GM20000 (cell line): ENCODE results near the gene ITPR3.
"Not testable (repeated sequence)": the region's sequence is repeated elsewhere in the genome, so short reads cannot be mapped to it uniquely, and the experiment has no call there.

ENCODE experiments used
- DNase-seq: peaks from one replicate; pipeline ENCODE4 v3.0.0; 2012; ENCODE audit warnings: low spot score
- TF ChIP-seq, protein P1 (sequence below): IDR thresholded peaks from 2 replicates; pipeline ENCODE4 v1.5.1; 2012; ENCODE audit warnings: mild to moderate bottlenecking, control low read depth; ENCODE audit errors: extremely low read depth, missing control alignments

ITPR3 gene

DNA sequence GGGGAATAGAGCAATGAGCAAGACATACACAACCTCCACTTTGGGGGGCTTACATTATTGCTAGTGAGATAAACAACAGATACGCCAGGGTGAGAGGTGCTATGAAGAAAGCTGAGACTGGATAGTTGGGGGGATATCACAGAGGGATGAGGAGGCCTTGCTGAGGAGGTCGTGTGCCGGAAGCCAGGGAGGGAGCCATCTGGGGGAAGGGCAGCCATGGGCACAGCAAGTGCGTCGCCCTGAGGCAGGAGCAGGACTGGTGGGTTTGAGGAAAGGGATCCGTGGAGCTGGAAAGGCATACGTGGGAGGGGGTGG lies 28.9 kb upstream of the ITPR3 start:
- TF ChIP-seq, protein P1, sequence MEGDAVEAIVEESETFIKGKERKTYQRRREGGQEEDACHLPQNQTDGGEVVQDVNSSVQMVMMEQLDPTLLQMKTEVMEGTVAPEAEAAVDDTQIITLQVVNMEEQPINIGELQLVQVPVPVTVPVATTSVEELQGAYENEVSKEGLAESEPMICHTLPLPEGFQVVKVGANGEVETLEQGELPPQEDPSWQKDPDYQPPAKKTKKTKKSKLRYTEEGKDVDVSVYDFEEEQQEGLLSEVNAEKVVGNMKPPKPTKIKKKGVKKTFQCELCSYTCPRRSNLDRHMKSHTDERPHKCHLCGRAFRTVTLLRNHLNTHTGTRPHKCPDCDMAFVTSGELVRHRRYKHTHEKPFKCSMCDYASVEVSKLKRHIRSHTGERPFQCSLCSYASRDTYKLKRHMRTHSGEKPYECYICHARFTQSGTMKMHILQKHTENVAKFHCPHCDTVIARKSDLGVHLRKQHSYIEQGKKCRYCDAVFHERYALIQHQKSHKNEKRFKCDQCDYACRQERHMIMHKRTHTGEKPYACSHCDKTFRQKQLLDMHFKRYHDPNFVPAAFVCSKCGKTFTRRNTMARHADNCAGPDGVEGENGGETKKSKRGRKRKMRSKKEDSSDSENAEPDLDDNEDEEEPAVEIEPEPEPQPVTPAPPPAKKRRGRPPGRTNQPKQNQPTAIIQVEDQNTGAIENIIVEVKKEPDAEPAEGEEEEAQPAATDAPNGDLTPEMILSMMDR, result no peak

GRCh38 chr6:33592595-33593413 lies 28.3 kb upstream of the ITPR3 start:
- DNase-seq, result peak; percentile 58
- TF ChIP-seq, protein P1, result no peak

More for the DNA sequence above, 28.9 kb upstream of the ITPR3 start:
- DNase-seq, result no peak

GRCh38 chr6:33593414-33593727 lies 27.8 kb upstream of the ITPR3 start:
- TF ChIP-seq, protein P1, result no peak
- DNase-seq, result no peak

DNA sequence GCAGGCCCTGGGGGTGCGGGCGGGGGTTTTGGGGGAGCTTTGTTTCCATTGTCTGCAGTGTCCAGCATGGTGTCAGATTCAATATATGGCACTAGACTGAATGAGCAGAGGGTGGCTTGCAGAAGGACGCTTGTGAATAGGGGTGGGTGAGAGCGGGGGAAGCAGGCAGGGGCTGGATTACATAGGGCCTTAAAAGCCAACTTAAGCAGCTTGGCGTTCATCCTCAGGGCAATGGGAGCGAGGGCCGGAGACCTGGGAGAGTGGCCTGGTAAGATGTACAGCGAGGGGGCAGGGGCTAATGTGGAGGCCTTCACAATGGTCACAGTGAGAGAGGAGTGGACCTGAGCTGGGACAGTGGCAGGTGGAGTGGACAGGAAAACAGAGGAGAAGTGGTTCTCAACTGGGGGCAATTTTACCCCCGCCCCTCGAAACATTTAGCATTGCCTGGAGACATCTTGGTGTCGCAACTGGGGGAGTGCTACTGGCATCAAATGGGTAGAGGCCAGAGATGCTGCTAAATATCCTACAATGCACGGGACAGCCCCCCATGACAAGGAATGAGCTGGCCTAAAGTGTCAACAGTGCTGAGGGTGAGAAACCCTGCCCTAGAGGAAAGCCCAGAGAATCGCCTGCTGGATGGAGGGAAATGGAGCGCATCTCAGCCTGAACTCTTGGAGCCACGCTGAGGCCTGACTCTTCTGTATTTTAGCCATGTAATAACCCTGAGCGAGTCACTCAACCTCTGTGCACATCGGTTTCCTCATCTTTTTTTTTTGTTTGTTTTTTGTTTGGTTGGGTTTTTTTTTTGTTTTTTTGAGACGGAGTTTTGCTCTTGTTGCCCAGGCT lies 25.9 kb upstream of the ITPR3 start:
- TF ChIP-seq, protein P1, result no peak
- DNase-seq, result no peak

DNA sequence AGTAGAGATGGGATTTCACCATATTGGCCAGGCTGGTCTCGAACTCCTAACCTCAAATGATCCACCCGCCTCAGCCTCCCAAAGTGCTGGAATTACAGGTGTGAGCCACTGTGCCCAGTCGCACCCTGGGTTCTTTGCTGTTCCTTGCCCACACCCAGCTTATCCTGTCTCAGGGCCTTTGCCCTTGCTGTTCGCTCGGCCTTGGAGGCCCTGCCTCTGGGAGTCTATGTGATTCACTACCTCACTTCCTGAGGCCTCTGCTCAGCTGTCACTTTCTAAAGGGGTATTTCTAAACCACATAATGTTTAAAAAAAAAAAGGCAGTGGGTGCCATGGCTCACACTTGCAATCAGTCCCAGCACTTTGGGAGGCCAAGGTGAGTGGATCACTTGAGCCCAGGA lies 24.2 kb upstream of the ITPR3 start:
- not testable (repeated sequence) for DNase-seq

DNA sequence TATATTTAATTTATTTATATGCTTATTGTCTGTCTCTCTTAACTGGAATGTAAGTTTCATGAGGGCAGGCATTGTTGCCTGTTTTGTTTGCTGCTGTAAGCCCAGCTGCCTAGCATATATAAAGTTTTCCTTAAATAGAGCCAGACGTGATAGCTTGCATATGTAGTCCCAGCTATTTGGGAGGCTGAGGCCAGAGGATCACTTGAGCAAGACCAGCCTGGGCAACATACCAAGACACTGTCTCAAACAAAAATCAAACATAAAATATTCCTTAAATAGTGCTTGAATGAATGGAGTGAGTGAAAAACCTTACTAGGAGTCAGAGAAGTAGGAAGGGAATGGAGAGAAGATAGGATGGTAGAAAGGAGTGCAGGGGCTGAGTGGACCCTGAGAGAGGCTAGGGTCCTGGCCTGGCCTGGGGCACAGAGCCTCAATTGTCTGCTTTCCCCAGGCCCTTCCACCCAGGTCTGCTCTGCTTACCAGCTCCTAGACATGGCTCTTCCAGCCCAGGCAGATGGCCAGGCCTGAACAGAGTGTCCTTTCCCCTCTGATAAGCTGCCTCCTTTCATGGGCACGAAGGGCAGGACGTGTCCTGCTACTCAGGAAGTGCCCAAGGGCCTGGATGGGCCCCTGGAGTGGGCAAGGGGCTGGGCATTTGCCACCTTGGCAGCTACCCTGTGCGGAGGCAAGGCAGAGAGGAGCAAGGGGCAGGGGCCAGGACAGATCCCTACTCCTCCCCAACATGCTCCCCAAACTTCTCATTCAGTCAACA lies 23.4 kb upstream of the ITPR3 start:
- TF ChIP-seq, protein P1, result no peak
- no peak for DNase-seq

DNA sequence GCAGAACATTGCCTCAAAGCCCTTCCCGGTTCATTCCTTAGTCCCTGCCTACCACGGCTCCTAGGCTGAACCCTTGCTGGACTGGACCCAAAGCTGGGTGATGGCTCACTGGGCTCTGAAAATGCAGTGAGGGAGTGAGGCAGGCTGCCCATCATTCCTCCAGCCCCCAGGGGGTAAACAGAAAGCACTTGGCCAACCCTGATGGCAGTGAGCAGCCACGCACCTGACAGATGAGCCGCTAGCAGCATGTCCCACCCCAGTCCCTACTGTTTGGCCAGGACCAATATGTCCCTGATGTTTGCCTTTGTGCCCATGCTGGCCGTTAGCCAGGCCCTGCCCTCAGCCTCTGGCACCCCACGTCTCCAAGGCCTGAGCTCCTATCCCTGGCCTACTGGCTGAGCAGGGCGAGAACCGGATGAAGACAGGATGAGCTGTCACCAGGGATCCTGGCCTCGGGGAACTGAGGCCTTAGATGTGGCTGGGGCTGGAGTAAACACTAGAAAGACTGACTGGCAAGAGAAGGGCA lies 21.6 kb upstream of the ITPR3 start:
- TF ChIP-seq, protein P1, result no peak
- no peak for DNase-seq
